GM12872 (cell line): Measurements from ENCODE around the gene PNPLA7.

Experiments used
- CTCF ChIP-seq: IDR thresholded peaks from 3 replicates; pipeline ENCODE4 v1.5.1; 2011; ENCODE audit warnings: low read depth, mild to moderate bottlenecking, low read length, moderate library complexity; ENCODE audit not compliant: insufficient read depth

Gene PNPLA7

GRCh38 chr9:137570566-137570965 lies 20.4 kb upstream of the PNPLA7 start:
- TF ChIP-seq CTCF, result no peak

GRCh38 chr9:137569609-137570203 lies 19.5 kb upstream of the PNPLA7 start:
- no peak for TF ChIP-seq CTCF

- TF ChIP-seq CTCF, result no peak
These were observed 14.7 kb upstream of the PNPLA7 start for GRCh38 chr9:137564817-137565411.

- no peak for TF ChIP-seq CTCF
These were observed 13.9 kb upstream of the PNPLA7 start for GRCh38 chr9:137564134-137564533.

GRCh38 chr9:137558127-137558526 lies 7.9 kb upstream of the PNPLA7 start:
- no peak for TF ChIP-seq CTCF

GRCh38 chr9:137556069-137556838 lies 6.1 kb upstream of the PNPLA7 start:
- TF ChIP-seq CTCF, result no peak

GRCh38 chr9:137555179-137555578 lies 5.0 kb upstream of the PNPLA7 start:
- TF ChIP-seq CTCF, result no peak
